NCI-H1417 treated with DMSO at 0.1 percent for 48 hours (cell line): ENCODE measurements around the gene C15orf61.

Source experiments
- DNase-seq: peaks from one replicate; lab custom pipeline; 2025; lab: John Stamatoyannopoulos, UW

Gene C15orf61

GRCh38 chr15:67515090-67515489 lies 5.8 kb upstream of the C15orf61 start:
- DNase-seq, result no peak

GRCh38 chr15:67515557-67515956 lies 5.4 kb upstream of the C15orf61 start:
- DNase-seq, result no peak

- DNase-seq, result no peak
These were observed 456 bp upstream of the C15orf61 start for GRCh38 chr15:67520321-67521028.

GRCh38 chr15:67521783-67522568 lies 1.0 kb downstream of the C15orf61 start:
- no peak for DNase-seq

GRCh38 chr15:67523330-67523729 lies 2.4 kb downstream of the C15orf61 start:
- DNase-seq, result no peak

- no peak for DNase-seq
These were observed 3.3 kb downstream of the C15orf61 start for GRCh38 chr15:67524235-67524634.

GRCh38 chr15:67528513-67528912 lies 7.6 kb downstream of the C15orf61 start:
- no peak for DNase-seq

- DNase-seq, result no peak
These were observed 10.5 kb downstream of the C15orf61 start for GRCh38 chr15:67531379-67531914.

- no peak for DNase-seq
These were observed 12.9 kb downstream of the C15orf61 start for GRCh38 chr15:67533873-67534272.

- no peak for DNase-seq
These were observed 13.4 kb downstream of the C15orf61 start for GRCh38 chr15:67534360-67534759.

GRCh38 chr15:67537771-67538170 lies 16.8 kb downstream of the C15orf61 start:
- DNase-seq, result no peak

- peak; percentile 46 for DNase-seq
These were observed 21.8 kb downstream of the C15orf61 start, which contains the start of gene MAP2K5 for GRCh38 chr15:67542420-67543347. TSS of gene MAP2K5 (plus strand) at chr15:67542703. CDS start at chr15:67543336, 633 bp downstream.

GRCh38 chr15:67543348-67543718 lies 22.4 kb downstream of the C15orf61 start:
- no peak for DNase-seq

GRCh38 chr15:67544475-67544874 lies 23.5 kb downstream of the C15orf61 start:
- DNase-seq, result no peak

GRCh38 chr15:67545864-67546263 lies 24.9 kb downstream of the C15orf61 start:
- no peak for DNase-seq

GRCh38 chr15:67547064-67547463 lies 26.1 kb downstream of the C15orf61 start:
- no peak for DNase-seq

- no peak for DNase-seq
These were observed 26.9 kb downstream of the C15orf61 start for GRCh38 chr15:67547836-67548235.

- DNase-seq, result no peak
These were observed 27.4 kb downstream of the C15orf61 start for GRCh38 chr15:67548236-67548852.

- DNase-seq, result peak; percentile 55
These were observed 28.1 kb downstream of the C15orf61 start for GRCh38 chr15:67548862-67549651.

- no peak for DNase-seq
These were observed 28.8 kb downstream of the C15orf61 start for GRCh38 chr15:67549736-67550135.

GRCh38 chr15:67550522-67550921 lies 29.6 kb downstream of the C15orf61 start:
- DNase-seq, result no peak
